NOMO-1 treated with DMSO at 0.1 percent for 48 hours (cell line): Measurements from ENCODE around the gene C19orf25.
"Not testable (repeated sequence)": the region's sequence is repeated elsewhere in the genome, so short reads cannot be mapped to it uniquely, and the experiment has no call there.

ENCODE experiments used
- DNase-seq: peaks from one replicate; lab custom pipeline; 2025; ENCODE audit not compliant: unreplicated experiment; lab: John Stamatoyannopoulos, UW

C19orf25 gene

DNA sequence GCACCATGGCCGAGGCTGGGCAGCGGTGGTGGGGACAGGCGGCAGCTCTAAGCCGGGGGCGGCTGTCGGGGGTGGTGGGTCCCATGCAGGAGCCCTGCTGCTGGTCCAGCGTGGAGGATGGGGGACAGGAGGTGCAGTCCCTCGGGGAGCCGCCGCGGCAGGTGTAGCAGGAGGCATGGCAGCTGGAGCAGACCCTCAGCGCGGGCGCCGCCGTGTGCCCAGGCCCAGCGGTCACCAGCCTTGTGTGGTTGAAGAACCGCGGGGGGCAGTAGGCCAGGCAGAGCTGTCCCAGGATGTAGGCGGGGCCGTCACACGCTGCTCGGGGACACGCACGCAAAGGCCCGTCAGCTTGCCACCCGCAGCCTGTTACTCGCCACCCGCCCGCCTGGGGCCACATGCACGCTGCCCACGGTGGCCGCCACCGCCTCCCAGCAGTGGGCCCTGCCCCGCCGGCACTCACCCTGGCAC lies 2.9 kb upstream of the C19orf25 start:
- DNase-seq, result no peak

DNA sequence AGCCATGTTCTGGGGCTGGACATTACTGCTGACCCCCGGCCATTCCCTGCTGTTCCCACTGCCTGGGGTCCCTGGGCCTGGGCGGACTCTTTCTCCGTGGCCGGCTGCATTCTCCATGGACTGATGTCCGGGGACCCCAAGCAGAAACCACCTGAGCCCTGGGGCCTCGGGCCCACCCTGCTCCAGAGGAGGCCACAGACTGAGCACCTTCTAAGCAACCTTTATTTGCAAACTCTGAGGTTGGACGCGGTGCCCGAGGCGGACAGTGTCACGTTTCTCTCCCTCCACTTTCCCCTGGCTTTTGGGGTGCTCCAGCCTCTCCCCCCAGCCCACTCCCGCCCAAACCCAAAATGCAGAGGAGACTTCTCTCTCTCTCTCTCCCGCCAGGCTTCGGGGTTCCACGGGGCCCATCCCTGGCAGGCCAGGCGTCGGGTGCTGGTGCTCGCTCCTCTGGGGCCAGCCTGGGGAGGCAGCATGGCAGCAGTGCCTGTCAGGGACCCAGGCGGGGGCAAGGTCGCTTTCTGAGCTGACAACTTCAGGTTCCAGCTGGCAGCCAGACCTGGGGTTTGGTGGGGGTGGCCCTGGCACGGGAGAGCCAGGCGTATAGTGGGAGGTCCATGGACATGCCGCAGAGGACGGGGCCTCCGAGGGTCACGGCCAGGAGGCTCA lies 2.3 kb upstream of the C19orf25 start:
- no peak for DNase-seq

DNA sequence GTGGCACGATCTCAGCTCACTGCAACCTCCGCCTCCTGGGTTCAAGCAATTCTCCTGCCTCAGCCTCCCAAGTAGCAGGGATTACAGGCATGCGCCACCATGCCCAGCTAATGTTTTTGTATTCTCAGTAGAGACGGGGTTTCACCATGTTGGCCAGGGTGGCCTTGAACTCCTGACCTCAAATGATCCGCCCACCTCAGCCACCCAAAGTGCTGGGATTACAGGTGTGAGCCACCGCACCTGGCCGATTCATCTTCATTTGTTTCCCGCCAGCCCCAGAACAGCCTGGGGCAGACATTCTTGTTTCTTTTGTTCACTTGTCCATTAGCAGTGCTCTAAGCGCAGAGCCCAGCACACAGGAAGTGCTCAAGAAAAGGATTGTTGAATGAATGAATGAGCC lies 2.0 kb downstream of the C19orf25 start:
- DNase-seq, result not testable (repeated sequence)

DNA sequence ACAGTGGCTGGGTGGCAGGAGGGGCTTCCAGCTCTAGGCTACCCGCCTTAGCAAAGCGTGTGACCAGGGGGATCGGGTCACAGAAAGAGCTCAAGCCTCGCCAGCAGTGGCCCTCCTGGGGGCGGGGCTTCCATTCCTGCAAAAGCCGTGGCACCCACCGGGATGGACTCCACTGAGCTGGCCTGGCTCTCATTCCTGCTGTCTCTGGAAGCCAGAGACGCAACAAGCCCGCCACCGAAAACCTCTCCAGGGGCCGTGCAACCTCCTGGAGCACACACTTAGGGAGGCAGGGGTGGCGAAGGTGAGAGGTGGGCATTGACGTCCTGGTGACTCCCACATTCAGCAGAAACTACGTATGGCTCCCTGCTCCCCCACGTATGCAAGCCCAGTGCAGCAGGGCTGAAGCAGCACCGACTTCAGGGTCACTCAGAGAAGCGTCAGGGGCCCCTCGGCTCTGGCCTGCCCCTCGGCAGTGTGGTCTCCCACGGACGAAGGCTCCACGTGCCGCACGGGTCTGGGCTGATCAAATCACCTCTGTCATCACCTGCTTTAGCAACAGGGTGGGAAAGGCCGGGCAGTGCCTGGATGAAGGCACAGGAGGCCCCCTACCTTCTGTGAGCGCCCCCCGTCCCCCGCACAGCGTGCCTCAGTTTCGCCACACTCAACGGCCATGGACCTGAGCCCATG lies 3.1 kb downstream of the C19orf25 start:
- DNase-seq, result no peak

DNA sequence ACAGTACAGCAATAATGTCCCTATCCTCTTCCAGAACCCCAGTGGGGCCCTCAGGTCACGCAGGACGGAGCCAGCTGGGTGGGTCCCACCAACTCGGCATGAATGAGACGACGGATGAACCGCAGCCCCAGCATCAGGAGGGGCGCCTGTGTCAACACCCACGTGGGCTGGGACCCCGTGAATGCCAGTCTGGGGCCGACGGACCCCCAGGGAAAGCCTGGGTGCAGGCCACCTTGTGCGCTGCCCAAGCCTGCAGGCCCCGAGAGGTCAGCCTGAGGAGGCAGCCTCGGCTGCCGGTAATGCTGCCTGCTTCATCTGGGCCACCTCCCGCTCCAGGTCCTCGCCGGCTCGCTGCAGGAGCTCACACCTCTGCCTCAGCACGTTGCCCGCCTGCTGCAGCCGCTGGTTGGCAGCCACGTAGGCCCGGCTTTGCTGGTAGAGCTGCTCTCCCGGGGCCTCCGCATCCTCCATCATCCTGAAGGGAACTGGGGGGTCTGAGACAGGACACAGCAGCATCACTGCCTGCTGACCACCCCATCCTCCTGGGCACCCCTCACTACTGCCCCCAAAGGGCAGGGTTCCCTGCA lies 4.2 kb downstream of the C19orf25 start:
- no peak for DNase-seq

DNA sequence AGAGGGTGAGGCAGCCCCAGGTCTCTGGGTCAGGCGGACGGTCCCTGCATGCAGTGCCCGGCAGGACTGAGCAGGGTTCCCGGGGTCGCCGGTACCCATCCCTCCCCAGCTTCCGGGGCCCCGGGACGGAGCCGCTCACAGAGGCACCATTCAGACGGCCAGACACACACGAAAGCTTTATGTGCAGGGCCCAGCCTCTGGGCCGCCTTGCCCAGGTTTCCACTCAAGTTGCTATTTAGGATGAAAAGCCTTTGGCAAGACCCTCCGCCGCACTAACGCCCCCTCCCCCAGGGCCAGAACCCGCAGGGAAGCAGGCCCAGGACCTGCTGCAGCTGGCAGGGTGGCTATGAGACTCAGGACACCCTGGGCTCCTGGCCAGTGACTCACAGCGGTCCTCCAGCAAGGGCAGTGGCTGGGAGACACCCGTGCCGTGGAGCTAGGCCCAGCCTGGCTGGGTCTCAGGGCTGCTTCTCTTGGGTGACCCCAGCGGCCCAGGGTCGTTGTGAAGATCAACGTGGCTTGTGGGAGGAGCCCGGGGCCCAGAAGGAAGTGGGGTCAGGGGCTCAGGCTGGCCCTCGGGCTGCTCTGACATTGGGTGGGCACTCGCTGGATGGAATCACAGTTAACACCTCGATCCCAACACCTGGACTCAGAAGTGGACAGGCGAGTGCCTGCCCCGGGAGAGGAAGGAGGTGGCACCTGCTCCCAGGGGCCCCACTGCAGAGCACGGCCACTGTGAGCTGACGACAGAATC lies 4.8 kb downstream of the C19orf25 start:
- DNase-seq, result no peak

DNA sequence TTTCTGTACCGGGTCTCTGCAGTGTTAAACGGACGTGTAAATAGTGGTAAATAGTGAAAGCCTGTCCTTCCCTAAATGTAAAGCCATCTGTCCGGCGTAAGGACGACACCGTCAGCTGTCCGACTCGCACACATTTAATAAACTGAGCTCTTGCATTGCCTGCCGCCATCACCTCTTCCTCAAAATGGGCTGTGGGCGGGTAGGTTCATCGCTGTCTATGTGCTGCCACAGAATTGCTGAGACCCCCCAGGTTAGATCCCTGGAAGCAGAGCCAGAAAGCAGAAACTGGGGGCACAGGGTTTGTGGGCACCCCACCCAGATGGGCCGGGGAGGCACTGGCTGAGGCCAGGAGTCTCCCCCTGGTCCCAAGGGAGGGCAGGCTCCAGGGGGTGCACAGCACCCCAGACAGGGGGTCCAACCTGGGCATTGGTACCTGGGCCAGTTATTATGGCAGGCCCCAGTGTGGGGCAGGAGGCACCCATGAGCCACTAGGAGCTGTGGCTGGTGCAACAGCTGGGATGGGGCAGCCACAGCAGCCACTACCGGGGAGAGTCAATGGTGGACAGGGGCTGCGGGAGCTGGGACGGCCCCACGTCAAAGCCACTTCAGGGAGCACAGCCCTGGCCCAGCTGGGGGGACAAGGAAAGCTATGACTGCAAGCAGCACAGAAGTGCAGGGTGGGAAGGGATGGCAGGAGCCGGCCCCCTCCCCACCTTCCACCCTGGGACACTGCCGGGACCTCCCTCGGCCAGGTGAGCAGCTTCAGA lies 5.7 kb downstream of the C19orf25 start:
- no peak for DNase-seq

DNA sequence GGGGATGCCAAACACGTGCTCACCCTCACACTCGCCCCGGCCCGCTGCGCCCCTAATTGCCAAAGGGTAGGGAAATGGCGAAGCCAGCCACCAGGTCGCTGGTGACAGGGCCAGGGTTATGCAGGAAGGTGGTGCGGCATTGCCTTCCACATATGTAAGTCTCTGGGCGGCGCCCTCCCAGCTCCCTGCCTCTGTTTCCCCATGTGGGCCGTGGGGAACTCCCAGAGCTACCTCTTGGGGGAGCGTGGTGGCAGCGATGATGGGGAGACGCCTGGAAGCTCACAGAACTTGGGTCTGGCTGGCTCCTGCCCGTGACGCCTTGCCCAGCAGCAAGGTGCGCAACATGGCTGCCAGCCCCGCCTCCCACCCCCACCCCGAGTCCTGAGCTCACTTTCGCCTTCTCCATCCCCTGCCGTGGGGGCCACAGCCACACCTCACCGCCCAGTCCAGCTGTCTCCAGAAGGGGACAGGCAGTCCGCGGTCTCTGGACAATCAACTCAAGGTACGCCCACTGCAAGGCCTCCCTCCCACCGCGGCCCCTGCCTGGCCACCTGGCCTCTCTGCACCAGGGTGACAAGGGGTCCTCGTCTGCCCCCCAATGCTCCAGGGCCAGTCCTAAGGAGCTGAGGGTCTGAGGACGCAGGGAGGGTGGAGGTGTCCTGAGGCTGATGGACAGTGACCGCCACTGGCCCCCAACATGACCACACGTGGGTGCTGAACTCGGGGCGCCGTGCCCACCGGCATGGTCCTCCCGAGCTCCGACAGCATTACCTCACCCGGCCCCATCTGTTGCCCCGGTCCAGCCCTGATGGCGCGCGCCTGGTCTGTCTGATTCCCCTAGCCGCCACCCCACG lies 6.6 kb downstream of the C19orf25 start:
- DNase-seq, result no peak

DNA sequence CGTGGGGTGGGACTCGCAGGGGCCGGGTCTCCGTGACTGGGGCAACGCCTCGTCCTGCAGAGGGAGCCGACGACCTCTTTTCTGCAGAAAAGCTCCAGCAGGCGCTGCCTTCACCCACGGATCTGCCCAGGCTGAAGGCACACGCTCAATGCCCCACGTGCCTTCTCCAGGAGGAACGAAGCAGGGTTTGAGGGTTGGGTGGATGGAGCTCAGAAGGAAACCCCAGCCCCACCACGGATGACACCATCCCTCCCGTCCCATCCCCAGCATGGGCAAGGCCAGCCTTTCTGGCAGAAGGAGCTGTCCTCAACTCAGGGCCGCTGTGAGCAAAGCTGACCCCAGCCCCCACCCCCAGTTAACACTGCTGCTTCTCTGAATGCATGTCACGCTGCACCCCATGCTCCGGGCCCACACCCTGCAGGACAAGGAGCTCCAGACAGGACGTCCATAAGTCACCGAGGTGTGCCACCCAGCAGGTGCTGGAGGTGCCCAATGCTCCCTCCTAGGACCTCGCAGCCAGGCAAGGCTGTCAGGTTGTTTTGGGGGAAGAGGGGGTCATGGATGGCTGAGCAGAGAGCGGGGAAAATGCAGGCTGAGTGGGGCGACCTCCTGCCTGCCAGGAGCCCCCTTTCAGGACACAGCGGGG lies 7.4 kb downstream of the C19orf25 start:
- no peak for DNase-seq

DNA sequence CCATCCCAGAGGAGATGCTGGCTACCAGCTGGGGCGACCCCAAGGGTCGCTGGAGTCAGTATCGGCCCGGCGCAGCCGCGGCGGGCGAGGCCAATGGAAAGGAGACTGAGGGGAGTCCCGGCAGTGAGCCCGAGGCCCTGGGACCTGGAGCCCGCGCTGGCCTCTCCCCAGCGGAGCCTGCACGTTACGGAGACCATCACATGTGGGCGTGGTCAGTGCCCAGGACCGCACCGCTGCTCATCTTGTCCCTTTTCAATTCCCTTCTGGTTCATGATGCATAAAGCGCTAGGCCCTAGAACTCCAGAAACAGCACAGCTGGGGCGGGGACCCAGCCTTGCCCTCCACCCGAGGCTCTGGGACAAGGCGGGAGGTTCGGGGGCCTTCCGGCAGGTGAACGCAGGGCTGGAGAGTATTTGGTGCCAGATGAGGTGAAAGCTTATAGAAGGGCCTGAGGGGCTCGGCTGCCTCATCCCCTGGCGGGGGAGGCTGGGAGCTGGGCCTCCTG lies 8.0 kb downstream of the C19orf25 start:
- DNase-seq, result no peak

DNA sequence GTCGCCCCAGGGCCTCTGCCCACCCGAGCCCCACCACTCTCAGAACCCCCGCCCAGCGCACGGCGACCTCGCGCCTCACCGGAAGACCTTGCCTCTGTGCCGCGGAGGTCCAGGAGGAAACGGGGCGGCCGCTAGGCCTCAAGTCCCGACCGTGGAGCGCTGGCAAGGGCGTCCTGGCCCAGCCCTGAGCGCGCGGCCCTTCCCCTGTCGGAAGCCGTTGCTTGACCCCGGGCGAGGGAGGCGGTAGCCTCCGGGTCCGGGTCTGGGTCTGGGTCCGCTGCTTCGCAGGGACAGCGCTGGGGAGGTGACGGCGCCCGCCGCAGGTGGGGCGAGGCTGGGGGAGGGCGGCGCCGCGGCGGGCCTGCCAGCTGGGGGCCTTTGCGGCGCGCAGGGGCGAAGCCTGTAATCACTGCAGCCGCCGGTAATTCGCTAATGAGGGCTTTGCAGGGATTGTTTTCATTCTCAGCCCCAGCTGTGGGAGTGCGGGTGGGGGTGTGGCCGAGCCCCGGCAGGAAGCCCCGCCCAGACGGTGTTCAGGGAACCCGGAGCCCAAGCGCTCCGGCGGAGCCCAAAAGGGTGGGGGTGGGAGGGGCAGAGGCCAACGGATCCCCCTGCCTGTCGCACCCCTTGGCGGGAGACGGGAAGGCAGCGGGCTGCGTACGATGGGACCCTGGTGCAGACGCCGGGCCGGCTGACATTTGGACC lies 8.6 kb downstream of the C19orf25 start:
- DNase-seq, result no peak

DNA sequence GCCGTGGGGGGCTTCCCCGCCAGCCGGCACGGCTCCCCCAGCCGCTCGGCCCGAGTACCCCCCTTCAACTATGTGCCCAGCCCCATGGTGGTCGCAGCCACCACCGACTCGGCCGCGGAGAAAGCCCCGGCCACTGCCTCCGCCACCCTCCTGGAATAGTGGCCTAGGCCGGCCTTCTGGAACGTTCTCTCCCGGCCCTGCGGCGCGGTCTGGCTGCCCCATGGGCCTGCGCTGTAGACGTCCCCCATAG lies 9.0 kb downstream of the C19orf25 start:
- DNase-seq, result no peak

DNA sequence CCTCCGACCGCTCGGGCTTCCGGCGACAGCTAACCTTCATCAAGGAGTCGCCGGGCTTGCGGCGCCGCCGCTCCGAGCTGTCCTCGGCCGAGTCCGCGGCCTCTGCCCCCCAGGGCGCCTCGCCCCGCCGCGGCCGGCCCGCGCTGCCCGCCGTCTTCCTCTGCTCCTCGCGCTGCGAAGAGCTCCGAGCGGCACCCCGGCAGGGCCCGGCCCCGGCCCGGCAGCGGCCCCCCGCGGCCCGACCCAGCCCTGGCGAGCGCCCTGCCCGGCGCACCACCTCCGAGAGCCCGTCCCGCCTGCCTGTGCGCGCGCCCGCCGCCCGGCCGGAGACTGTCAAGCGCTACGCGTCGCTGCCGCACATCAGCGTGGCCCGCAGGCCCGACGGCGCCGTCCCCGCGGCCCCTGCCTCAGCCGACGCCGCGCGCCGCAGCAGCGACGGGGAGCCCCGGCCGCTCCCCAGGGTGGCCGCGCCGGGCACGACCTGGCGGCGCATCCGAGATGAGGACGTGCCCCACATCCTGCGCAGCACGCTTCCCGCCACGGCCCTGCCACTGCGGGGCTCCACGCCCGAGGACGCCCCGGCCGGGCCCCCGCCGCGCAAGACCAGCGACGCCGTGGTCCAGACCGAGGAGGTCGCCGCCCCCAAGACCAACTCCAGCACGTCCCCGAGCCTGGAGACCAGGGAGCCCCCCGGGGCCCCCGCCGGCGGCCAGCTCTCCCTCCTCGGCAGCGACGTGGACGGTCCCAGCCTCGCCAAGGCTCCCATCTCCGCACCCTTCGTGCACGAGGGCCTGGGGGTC lies 9.6 kb downstream of the C19orf25 start:
- DNase-seq, result no peak

DNA sequence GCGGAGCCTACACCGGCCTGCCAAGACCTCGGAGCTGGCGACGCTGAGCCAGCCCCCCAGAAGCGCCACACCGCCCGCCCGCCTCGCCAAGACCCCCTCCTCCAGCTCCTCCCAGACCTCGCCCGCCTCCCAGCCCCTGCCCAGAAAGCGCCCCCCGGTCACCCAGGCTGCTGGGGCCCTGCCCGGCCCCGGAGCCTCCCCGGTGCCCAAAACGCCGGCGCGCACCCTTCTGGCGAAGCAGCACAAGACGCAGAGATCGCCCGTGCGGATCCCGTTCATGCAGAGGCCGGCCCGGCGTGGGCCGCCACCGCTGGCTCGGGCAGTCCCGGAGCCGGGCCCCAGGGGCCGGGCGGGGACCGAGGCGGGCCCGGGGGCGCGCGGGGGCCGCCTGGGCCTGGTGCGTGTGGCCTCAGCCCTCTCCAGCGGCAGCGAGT lies 10.2 kb downstream of the C19orf25 start:
- no peak for DNase-seq

DNA sequence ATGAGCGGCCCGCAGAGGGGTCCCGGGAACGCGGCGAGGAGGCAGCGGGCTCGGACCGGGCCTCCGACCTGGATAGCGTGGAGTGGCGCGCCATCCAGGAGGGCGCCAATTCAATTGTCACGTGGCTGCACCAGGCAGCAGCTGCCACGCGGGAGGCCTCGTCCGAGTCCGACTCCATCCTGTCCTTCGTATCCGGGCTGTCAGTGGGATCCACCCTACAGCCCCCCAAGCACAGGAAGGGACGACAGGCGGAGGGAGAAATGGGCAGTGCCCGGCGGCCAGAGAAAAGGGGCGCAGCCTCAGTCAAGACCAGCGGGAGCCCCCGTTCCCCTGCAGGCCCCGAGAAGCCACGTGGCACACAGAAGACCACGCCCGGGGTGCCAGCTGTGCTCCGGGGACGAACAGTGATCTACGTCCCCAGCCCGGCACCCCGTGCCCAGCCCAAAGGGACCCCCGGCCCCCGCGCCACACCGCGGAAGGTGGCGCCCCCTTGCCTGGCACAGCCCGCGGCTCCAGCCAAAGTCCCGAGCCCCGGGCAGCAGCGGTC lies 10.7 kb downstream of the C19orf25 start:
- no peak for DNase-seq

DNA sequence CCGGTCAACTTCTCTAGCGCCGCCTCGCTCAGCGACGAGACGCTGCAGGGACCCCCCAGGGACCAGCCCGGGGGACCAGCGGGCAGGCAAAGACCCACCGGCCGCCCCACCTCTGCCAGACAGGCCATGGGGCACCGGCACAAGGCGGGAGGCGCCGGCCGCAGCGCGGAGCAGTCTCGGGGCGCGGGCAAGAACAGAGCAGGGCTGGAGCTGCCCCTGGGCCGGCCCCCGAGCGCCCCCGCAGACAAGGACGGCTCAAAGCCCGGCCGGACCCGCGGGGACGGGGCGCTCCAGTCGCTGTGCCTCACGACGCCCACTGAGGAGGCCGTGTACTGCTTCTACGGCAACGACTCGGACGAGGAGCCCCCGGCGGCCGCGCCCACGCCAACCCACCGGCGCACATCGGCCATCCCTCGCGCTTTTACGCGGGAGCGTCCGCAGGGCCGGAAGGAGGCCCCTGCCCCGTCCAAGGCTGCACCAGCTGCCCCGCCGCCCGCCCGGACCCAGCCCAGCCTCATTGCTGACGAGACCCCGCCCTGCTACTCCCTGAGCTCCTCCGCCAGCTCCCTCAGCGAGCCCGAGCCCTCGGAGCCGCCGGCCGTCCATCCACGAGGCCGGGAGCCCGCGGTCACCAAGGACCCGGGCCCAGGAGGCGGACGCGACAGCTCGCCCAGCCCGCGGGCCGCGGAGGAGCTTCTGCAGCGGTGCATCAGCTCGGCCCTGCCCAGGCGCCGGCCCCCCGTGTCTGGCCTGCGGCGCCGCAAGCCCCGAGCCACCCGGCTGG lies 11.3 kb downstream of the C19orf25 start:
- no peak for DNase-seq

DNA sequence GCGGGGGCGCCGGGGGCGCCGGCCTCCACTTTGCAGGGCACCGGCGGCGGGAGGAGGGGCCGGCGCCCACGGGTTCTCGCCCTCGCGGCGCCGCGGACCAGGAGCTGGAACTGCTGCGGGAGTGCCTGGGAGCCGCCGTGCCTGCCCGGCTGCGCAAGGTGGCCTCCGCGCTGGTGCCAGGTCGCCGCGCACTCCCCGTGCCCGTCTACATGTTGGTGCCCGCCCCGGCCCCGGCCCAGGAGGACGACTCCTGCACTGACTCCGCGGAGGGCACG lies 11.9 kb downstream of the C19orf25 start:
- no peak for DNase-seq
